ENCODE measurements around the gene SAFB.
"Not testable (repeated sequence)": the region's sequence is repeated elsewhere in the genome, so short reads cannot be mapped to it uniquely, and the experiment has no call there.

Gene SAFB

DNA sequence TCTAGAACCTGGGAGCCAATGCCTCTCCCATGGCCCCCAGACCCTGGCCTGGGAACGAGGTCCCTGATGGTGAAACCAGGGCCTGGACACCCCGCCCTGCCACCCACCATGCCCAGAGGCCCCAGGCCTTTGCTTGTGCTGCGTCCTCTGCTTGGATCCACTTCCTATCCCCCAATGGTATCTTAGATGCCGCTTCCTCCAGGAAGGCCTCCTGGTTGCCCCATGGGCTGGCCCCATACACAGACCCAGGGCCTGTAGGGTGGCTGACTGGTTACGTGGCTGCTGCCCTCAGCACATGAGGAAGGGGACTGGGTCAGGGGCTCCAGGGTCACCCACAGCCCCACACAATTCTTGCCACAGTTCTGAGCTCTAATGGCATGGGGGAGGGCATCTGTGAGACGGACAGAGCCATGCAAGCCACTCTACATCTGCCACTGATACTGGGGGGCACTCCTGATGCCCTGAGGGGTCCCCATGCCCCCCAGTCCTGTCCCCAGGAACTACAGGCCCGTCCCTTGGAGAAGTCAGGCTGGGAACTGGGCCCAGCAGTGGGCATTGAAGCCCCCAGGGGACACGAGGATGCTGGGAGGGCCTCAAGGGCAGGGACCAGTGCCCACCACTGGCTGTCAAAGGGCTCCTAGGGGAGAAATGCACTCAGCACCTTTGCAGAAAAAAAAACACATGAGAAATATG is 72.2 kb downstream of the SAFB start:
- Histone ChIP-seq H3K27me3 (ENCODE audit: insufficient read depth, low read length) (no peaks in the 10 kb centered on the region), H3K4me3 (ENCODE audit: low read length) (no peak overlapping the region), H3K4me1 (ENCODE audit: insufficient read depth, low read length) (no peaks in the 10 kb centered on the region), H3K27ac (ENCODE audit: low read depth, low read length) (no peak overlapping the region), H3K36me3 (ENCODE audit: insufficient read depth, low read length) (peaks cover 82% of the 10 kb centered on the region), H3K9ac (ENCODE audit: low read depth, low read length) (no peak overlapping the region), H3K9me3 (ENCODE audit: insufficient read depth, low read depth, low read length) (no peaks in the 10 kb centered on the region)
- 90% methylated on average over 8 of the region's 8 CpGs for WGBS

DNA sequence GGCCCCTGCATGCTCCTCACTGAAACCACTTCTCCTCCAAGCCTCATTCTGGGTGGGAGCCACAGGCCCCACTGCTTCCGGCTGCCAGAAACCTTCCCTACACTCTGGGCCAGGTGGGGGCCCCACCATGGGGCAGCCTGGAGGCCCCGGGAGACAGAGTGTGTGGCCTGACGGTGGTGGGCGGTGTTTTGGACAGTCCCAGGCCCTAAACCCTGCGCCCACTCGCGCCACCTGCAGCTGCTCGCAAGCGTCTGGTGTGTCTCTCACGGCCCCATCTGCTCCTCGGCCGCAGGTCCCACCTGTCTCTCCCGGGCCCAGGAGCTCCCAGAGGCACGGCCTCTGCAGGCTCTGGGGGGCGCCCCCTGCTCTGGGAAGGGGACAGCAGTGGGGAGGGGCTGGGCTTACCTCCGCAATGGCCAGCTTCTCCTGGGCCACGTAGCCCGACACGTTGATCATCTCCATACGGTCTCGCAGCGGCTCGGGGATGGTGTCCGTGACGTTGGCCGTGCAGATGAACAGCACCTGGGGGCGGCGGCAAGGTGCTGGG is 72.8 kb downstream of the SAFB start:
- peaks cover 88% of the 10 kb centered on the region for H3K36me3 ChIP-seq (ENCODE audit: insufficient read depth, low read length)
- WGBS: 95% methylated on average over 28 of the region's 28 CpGs
- no peak overlapping the region for H3K4me3 ChIP-seq (ENCODE audit: low read length)
- no peaks in the 10 kb centered on the region for H3K4me1 ChIP-seq (ENCODE audit: insufficient read depth, low read length)
- no peak overlapping the region for H3K9ac ChIP-seq (ENCODE audit: low read depth, low read length)
- H3K27ac ChIP-seq (ENCODE audit: low read depth, low read length): no peak overlapping the region
- no peaks in the 10 kb centered on the region for H3K27me3 ChIP-seq (ENCODE audit: insufficient read depth, low read length)
- H3K9me3 ChIP-seq (ENCODE audit: insufficient read depth, low read depth, low read length): no peaks in the 10 kb centered on the region

DNA sequence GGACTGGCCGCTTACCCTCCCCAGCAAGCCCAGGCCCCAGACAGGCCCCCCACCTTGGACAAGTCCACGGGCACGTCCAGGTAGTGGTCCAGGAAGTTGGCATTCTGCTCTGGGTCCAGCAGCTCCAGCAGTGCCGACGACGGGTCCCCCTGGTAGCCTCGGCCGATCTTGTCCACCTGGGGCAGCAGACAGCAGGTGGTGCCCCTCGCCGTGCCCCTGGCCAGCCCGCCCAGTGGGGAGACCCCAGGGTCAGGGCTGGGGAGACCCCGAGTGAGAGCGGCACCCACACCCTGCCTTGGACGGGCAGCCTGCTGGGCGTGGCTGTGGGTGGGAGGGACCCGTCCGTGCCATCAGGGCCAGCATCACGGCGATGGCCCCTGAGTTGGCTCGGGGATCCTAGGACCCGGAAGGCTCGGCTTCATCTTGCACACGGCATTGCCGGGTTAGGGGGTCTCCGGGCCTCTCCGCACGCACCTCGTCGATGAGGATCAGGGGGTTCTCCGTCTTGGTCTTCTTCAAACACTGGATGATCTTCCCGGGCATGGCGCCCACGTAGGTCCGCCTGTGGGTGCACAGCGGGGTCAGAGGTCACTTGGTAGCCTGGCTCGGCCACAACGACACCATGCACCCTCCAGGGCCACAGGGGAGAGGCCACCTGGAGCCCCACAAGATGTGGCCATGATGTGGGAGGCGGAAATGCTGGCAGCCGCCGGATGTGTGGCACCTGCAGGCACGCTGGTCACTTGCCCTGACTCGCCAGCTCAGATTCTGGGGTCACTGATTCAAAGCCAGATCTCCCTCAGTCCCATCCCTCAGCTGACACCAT is 73.5 kb downstream of the SAFB start:
- WGBS: 93% methylated on average over 42 of the region's 42 CpGs
- no peak overlapping the region for H3K9ac ChIP-seq (ENCODE audit: low read depth, low read length)
- H3K27ac ChIP-seq (ENCODE audit: low read depth, low read length): no peak overlapping the region
- peaks cover 89% of the 10 kb centered on the region for H3K36me3 ChIP-seq (ENCODE audit: insufficient read depth, low read length)
- no peaks in the 10 kb centered on the region for H3K9me3 ChIP-seq (ENCODE audit: insufficient read depth, low read depth, low read length)
- H3K4me3 ChIP-seq (ENCODE audit: low read length): no peak overlapping the region
- no peaks in the 10 kb centered on the region for H3K27me3 ChIP-seq (ENCODE audit: insufficient read depth, low read length)
- H3K4me1 ChIP-seq (ENCODE audit: insufficient read depth, low read length): no peaks in the 10 kb centered on the region

- Histone ChIP-seq H3K27ac (ENCODE audit: low read depth, low read length) (0 out of 2 replicates have a peak overlapping the region, but pooled peaks have one; percentile 52), H3K36me3 (ENCODE audit: insufficient read depth, low read length) (peaks cover 81% of the 10 kb centered on the region), H3K9ac (ENCODE audit: low read depth, low read length) (no peak overlapping the region), H3K4me3 (ENCODE audit: low read length) (no peak overlapping the region), H3K27me3 (ENCODE audit: insufficient read depth, low read length) (no peaks in the 10 kb centered on the region), H3K9me3 (ENCODE audit: insufficient read depth, low read depth, low read length) (no peaks in the 10 kb centered on the region), H3K4me1 (ENCODE audit: insufficient read depth, low read length) (no peaks in the 10 kb centered on the region)
- 87% methylated on average over 25 of the region's 25 CpGs for WGBS
Measured at GRCh38 chr19:5697022-5697889, 74.4 kb downstream of the SAFB start.

- WGBS: 91% methylated on average over 30 of the region's 30 CpGs
- no peaks in the 10 kb centered on the region for H3K27me3 ChIP-seq (ENCODE audit: insufficient read depth, low read length)
- no peaks in the 10 kb centered on the region for H3K9me3 ChIP-seq (ENCODE audit: insufficient read depth, low read depth, low read length)
- peaks cover 73% of the 10 kb centered on the region for H3K36me3 ChIP-seq (ENCODE audit: insufficient read depth, low read length)
- no peak overlapping the region for H3K9ac ChIP-seq (ENCODE audit: low read depth, low read length)
- H3K4me1 ChIP-seq (ENCODE audit: insufficient read depth, low read length): no peaks in the 10 kb centered on the region
- H3K4me3 ChIP-seq (ENCODE audit: low read length): no peak overlapping the region
- H3K27ac ChIP-seq (ENCODE audit: low read depth, low read length): 0 out of 2 replicates have a peak overlapping the region, but pooled peaks have one; percentile 19
Measured at GRCh38 chr19:5697890-5698634, 75.2 kb downstream of the SAFB start.

DNA sequence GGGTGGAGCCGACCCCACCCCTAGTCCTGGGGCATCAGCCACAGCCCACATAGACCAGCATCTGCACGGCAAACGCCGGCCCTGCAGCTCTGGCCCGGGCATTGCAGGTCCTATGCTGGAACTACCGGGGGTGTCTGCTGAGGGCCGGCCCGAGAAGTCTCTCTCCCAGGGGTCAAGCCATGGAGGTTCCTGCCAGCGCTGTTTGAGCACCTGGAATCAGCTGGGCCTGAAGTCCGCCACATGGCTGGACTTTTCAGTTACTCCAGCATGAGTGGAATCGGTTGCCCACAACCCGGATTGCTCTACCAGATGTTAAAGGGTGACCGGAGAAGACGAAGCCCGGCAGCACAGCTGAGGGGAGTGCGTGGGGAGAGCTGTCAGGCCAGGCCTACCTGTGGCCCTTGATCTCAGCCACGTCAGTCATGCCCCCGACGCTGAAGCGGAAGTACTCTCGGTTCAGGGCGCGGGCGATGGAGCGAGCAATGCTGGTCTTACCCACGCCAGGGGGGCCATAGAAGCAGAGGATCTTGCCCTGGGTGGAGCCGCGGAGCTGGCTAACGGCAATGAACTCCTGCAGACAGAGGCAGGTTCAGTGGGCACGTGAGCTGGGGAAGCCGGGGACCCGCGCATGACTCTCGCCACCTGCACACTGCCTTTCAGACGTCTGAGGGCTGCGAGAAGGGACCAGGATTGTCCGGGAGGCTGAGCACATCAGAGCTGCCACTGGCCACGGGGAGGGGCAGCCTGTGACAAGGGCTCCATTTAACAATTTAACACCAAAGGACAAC is 75.9 kb downstream of the SAFB start:
- no peak overlapping the region for H3K4me3 ChIP-seq (ENCODE audit: low read length)
- no peaks in the 10 kb centered on the region for H3K27me3 ChIP-seq (ENCODE audit: insufficient read depth, low read length)
- H3K9ac ChIP-seq (ENCODE audit: low read depth, low read length): no peak overlapping the region
- H3K9me3 ChIP-seq (ENCODE audit: insufficient read depth, low read depth, low read length): no peaks in the 10 kb centered on the region
- H3K27ac ChIP-seq (ENCODE audit: low read depth, low read length): no peak overlapping the region
- H3K4me1 ChIP-seq (ENCODE audit: insufficient read depth, low read length): no peaks in the 10 kb centered on the region
- 96% methylated on average over 38 of the region's 38 CpGs for WGBS
- peaks cover 73% of the 10 kb centered on the region for H3K36me3 ChIP-seq (ENCODE audit: insufficient read depth, low read length)

- H3K4me3 ChIP-seq (ENCODE audit: low read length): no peak overlapping the region
- H3K27ac ChIP-seq (ENCODE audit: low read depth, low read length): no peak overlapping the region
- no peaks in the 10 kb centered on the region for H3K27me3 ChIP-seq (ENCODE audit: insufficient read depth, low read length)
- H3K9ac ChIP-seq (ENCODE audit: low read depth, low read length): no peak overlapping the region
- no peaks in the 10 kb centered on the region for H3K4me1 ChIP-seq (ENCODE audit: insufficient read depth, low read length)
- H3K36me3 ChIP-seq (ENCODE audit: insufficient read depth, low read length): peaks cover 73% of the 10 kb centered on the region
- WGBS: 96% methylated on average over 22 of the region's 22 CpGs
- no peaks in the 10 kb centered on the region for H3K9me3 ChIP-seq (ENCODE audit: insufficient read depth, low read depth, low read length)
Measured at GRCh38 chr19:5700455-5701092, 77.7 kb downstream of the SAFB start.

- H3K4me1 ChIP-seq (ENCODE audit: insufficient read depth, low read length); H3K27me3 ChIP-seq (ENCODE audit: insufficient read depth, low read length); H3K27ac ChIP-seq (ENCODE audit: low read depth, low read length); H3K9ac ChIP-seq (ENCODE audit: low read depth, low read length); H3K9me3 ChIP-seq (ENCODE audit: insufficient read depth, low read depth, low read length); H3K4me3 ChIP-seq (ENCODE audit: low read length): not testable (repeated sequence)
- peaks cover 73% of the 10 kb centered on the region for H3K36me3 ChIP-seq (ENCODE audit: insufficient read depth, low read length)
- 93% methylated on average over 20 of the region's 28 CpGs for WGBS
Measured at GRCh38 chr19:5702053-5702410, 79.1 kb downstream of the SAFB start.

- WGBS: 97% methylated on average over 40 of the region's 40 CpGs
- Histone ChIP-seq H3K4me1 (ENCODE audit: insufficient read depth, low read length) (no peaks in the 10 kb centered on the region), H3K27me3 (ENCODE audit: insufficient read depth, low read length) (no peaks in the 10 kb centered on the region), H3K27ac (ENCODE audit: low read depth, low read length) (no peak overlapping the region), H3K36me3 (ENCODE audit: insufficient read depth, low read length) (peaks cover 78% of the 10 kb centered on the region), H3K9me3 (ENCODE audit: insufficient read depth, low read depth, low read length) (no peaks in the 10 kb centered on the region), H3K9ac (ENCODE audit: low read depth, low read length) (no peak overlapping the region), H3K4me3 (ENCODE audit: low read length) (no peak overlapping the region)
Measured at GRCh38 chr19:5703819-5704818, 81.2 kb downstream of the SAFB start.
